ENCODE data around the gene STX17.

GRCh38 chr9:99953861-99954507 lies 47.5 kb downstream of the STX17 start:
- TF ChIP-seq, protein P1, sequence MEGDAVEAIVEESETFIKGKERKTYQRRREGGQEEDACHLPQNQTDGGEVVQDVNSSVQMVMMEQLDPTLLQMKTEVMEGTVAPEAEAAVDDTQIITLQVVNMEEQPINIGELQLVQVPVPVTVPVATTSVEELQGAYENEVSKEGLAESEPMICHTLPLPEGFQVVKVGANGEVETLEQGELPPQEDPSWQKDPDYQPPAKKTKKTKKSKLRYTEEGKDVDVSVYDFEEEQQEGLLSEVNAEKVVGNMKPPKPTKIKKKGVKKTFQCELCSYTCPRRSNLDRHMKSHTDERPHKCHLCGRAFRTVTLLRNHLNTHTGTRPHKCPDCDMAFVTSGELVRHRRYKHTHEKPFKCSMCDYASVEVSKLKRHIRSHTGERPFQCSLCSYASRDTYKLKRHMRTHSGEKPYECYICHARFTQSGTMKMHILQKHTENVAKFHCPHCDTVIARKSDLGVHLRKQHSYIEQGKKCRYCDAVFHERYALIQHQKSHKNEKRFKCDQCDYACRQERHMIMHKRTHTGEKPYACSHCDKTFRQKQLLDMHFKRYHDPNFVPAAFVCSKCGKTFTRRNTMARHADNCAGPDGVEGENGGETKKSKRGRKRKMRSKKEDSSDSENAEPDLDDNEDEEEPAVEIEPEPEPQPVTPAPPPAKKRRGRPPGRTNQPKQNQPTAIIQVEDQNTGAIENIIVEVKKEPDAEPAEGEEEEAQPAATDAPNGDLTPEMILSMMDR (IDR thresholded peaks at IDR 0.05), result no peak
- TF ChIP-seq POLR2A (IDR thresholded peaks at IDR 0.05), result no peak

Measured in thyroid gland (tissue), 4 donors.